GM12875 (cell line): ENCODE measurements around the gene HJURP.

ENCODE experiments used
- H3K4me3 ChIP-seq: one replicate; pipeline ENCODE4 v1.5.1; 2011; ENCODE audit warnings: low read depth, low read length, control low read depth
- CTCF ChIP-seq: IDR thresholded peaks from 2 replicates; pipeline ENCODE4 v1.5.1; 2011; ENCODE audit warnings: low read depth, mild to moderate bottlenecking, control low read depth, inconsistent platforms, low read length, moderate library complexity, borderline replicate concordance; ENCODE audit not compliant: insufficient read depth

The HJURP gene

DNA sequence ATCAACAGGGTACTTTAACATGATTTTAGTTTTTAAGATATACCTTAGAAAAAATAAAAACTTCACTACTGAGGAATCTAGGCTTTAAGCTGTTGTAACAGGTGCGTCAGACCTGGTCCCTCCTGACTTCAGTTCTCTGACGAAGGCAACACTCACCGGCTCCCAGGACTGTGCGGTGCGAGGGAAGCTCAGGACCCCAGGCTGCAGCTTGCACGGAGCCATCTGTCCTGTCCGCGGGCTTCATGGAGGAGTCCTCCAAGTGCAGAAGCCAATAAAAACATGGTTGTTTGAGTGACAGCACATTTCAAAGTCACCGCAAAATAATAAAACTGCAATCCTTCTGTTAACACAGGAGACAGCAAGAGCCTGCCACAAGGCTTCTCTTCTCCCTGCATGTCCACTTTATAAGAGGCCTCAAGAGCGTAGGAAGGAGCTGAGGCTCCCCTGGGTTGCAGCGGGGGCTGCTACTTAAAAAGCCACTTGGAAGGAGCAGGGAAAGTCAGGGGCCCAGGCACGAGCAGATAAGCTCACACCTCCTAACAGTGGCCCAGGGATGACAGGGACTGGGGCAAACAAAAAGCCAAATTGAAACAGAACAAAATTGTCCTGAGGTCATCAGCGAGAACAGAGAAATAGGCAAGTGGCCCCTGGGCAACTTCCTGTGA lies 4.6 kb downstream of the HJURP start:
- no peak for TF ChIP-seq CTCF
- H3K4me3 ChIP-seq: no peak overlapping the region

GRCh38 chr2:233848276-233848675 lies 6.1 kb downstream of the HJURP start:
- no peak for TF ChIP-seq CTCF
- H3K4me3 ChIP-seq: no peak overlapping the region

GRCh38 chr2:233847248-233847898 lies 7.0 kb downstream of the HJURP start:
- no peak for TF ChIP-seq CTCF
- no peak overlapping the region for H3K4me3 ChIP-seq

GRCh38 chr2:233846387-233847247 lies 7.7 kb downstream of the HJURP start:
- no peak overlapping the region for H3K4me3 ChIP-seq
- TF ChIP-seq CTCF: no peak

DNA sequence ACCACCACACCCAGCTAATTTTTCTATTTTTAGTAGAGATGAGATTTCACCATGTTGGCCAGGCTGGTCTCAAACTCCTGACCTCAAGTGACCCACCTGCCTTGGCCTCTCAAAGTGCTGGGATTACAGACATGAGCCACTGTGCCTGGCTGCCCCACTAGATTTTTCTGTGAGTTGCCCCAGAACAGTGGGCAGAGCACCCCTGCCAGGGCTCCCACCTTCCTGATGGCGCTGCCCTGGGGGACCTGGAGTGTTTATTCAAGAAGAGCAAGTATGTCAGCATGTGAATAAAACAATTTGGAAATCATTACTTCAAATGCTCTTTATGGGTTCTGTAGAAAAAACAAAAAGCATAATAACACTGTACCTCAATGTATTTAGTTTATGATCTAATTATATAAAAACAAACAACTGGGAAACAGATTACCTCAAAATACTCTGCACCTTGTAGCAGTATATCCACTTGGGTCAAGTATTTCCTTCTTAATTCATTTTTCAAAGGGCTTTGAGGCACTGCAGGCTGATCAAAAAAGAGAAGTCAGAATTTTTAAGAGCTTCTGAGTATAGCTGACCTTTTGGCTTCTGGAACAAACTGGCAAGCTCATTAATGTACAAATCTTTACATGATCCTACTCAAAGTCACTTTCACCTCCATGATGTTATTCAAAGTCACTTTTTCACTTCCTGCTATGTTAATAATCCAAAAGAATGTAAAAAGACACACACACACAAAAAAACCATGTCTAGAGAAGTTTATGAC lies 8.9 kb downstream of the HJURP start:
- no peak overlapping the region for H3K4me3 ChIP-seq
- TF ChIP-seq CTCF: no peak

DNA sequence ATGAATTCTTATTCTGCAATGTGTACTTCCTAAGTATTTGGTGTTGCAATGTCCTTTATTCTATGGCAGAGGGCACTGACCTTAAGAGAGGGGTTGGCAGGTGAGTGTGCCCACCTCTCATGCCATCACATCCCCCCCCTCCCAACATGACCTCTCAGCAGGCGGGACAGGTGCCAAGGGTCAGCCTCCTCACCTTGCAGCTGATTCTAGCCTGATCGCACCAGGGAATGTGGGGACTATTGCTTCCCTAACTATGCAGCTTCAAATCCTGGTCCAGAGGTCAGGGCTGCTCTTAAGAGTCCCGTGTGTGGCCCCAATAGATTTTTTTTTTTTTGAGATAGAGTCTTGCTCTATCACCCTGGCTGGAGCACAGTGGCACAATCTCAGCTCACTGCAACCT lies 9.5 kb downstream of the HJURP start:
- no peak overlapping the region for H3K4me3 ChIP-seq
- TF ChIP-seq CTCF: no peak
